OCI-LY3 (cell line): Measurements from ENCODE around the gene ABLIM3.

Experiments used
- CTCF ChIP-seq: fragments of 200-600, 300-600 bp; sonication (generic); IDR thresholded peaks from 2 replicates; pipeline ENCODE4 v1.5.1; 2014; ENCODE audit warnings: antibody characterized with exemption, low read length, low read depth
- EZH2phosphoT487 ChIP-seq: fragments of 200-600 bp; shearing (Covaris generic); IDR thresholded peaks from 2 replicates; pipeline ENCODE4 v1.6.1; 2018; ENCODE audit warnings: antibody characterized with exemption, mixed run types, low read depth

GRCh38 chr5:149302641-149303040, 161.3 kb downstream of the ABLIM3 start:
- TF ChIP-seq CTCF, result no peak
- TF ChIP-seq EZH2phosphoT487, result no peak
